Neutrophil (primary cell): Measurements from ENCODE around the gene AAR2.

ENCODE experiments used
- H3K27ac ChIP-seq: fragments of 200-600 bp; sonication (generic); 2 replicates; pipeline ENCODE4 v1.5.1; 2016; ENCODE audit warnings: mild to moderate bottlenecking, moderate library complexity
- H3K27me3 ChIP-seq: fragments of 200-600 bp; sonication (generic); 2 replicates; pipeline ENCODE4 v1.6.0; 2016; ENCODE audit warnings: mild to moderate bottlenecking
- H3K36me3 ChIP-seq: fragments of 200-600 bp; sonication (generic); 2 replicates; pipeline ENCODE4 v1.5.1; 2017
- H3K4me1 ChIP-seq, 2 experiments: fragments of 200-600 bp in 1 of 2; sonication (generic) in 1 of 2; 1 replicate in 1 of 2; 2 replicates in 1 of 2; pipeline versions ENCODE4 v1.5.1 to v1.6.1; 2013 to 2016; ENCODE audit warnings: low read depth in 1 of 2, low read length in 1 of 2, mild to moderate bottlenecking in 1 of 2, moderate library complexity in 1 of 2; ENCODE audit not compliant: control insufficient read depth in 1 of 2, insufficient read depth in 1 of 2
- H3K4me3 ChIP-seq, 2 experiments: fragments of 200-600 bp in 1 of 2; sonication (generic) in 1 of 2; 1 replicate in 1 of 2; 2 replicates in 1 of 2; pipeline ENCODE4 v1.5.1; 2013 to 2016; ENCODE audit warnings: low read depth in 1 of 2, low read length in 1 of 2, mild to moderate bottlenecking in 1 of 2, moderate library complexity in 1 of 2
- H3K9me3 ChIP-seq: fragments of 200-600 bp; sonication (generic); 2 replicates; pipeline ENCODE4 v1.5.1; 2016
- TF ChIP-seq, protein P1 (sequence below): fragments of 200-600 bp; sonication (generic); IDR thresholded peaks from 2 replicates; pipeline ENCODE4 v1.5.1; 2016; ENCODE audit warnings: antibody characterized with exemption

The AAR2 gene

DNA sequence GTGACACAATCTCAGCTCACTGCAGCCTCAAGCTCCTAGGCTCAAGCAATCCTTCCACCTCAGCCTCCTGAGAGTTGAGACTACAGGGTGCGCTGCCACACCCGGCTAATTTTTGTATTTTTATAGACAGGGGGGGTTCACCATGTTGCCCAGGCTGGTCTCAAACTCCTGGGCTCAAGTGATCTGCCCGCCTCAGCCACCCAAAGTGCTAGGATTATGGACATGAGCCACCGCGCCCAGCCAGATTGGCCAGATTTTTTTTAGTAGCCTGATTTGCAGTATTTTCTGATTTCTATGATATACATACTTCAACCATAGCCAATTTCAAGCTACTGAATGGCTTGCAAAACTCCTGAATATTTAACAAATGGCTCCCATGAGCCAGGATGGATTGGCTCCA, 48.5 kb downstream of the AAR2 start:
- H3K4me1 ChIP-seq = no peaks in the 10 kb centered on the region
- H3K9me3 ChIP-seq = no peaks in the 10 kb centered on the region
- H3K4me3 ChIP-seq = no peak overlapping the region
- H3K27me3 ChIP-seq = peaks cover 76% of the 10 kb centered on the region
- H3K36me3 ChIP-seq = no peaks in the 10 kb centered on the region
- TF ChIP-seq, protein P1, sequence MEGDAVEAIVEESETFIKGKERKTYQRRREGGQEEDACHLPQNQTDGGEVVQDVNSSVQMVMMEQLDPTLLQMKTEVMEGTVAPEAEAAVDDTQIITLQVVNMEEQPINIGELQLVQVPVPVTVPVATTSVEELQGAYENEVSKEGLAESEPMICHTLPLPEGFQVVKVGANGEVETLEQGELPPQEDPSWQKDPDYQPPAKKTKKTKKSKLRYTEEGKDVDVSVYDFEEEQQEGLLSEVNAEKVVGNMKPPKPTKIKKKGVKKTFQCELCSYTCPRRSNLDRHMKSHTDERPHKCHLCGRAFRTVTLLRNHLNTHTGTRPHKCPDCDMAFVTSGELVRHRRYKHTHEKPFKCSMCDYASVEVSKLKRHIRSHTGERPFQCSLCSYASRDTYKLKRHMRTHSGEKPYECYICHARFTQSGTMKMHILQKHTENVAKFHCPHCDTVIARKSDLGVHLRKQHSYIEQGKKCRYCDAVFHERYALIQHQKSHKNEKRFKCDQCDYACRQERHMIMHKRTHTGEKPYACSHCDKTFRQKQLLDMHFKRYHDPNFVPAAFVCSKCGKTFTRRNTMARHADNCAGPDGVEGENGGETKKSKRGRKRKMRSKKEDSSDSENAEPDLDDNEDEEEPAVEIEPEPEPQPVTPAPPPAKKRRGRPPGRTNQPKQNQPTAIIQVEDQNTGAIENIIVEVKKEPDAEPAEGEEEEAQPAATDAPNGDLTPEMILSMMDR = no peak
- H3K27ac ChIP-seq = no peak overlapping the region

DNA sequence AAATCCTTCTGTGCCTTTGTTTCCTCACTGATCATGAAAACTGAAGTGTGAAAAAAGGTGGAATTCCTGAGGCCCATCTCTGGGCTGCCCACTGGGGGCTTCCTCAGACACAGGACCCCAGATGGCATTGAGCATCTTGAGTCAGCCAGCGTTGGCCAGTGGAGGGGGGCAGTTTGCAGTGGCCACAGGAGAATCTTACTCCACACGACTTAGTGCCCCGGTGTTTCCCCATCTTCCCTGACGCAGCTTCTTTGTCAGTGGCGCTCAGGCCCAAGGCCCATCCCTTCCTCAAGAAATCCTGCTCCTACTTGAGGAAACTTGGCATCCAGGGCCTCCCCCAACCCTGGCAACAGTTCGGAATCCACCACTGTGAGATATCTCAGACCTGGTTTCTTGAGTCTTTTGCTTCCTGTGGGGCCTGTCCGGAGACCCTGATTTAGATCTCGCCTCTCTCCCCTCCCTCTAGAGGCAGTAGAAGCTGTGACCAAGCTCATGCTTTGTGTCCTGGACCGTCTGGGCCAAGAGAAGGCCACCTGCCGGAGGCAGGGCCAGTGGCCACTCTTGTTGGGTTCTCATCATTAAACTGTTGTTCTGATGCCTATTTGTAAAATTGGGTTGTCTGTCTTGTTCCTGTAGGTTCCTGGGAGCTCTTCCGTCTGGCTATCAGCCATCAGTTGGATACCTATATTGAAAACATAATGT, 49.6 kb downstream of the AAR2 start:
- TF ChIP-seq, protein P1 = no peak
- H3K4me1 ChIP-seq = no peaks in the 10 kb centered on the region
- H3K27me3 ChIP-seq = peaks cover 87% of the 10 kb centered on the region
- no peak overlapping the region for H3K4me3 ChIP-seq
- no peaks in the 10 kb centered on the region for H3K36me3 ChIP-seq
- H3K9me3 ChIP-seq = no peaks in the 10 kb centered on the region
- no peak overlapping the region for H3K27ac ChIP-seq

DNA sequence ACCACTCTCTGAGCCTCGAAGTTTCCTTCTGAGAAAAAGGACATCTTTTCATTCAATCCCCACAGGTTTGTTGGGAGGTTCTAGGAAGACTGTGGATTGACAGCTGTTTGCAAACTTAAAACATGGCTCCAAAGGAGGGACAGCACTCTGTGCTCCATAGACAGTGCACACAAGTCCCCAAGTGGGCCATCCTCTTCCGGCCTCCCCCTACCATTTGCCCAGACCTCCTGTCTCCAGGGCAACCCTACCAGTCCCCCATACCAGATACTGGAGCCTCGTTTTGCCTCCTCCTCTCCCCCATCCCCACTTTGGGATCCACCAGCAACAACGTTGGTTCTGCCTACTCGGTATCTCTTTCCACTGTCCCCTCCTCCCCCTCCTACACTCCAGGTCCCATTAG, 61.4 kb downstream of the AAR2 start:
- TF ChIP-seq, protein P1 = no peak
- H3K36me3 ChIP-seq = no peaks in the 10 kb centered on the region
- no peak overlapping the region for H3K4me3 ChIP-seq
- no peak overlapping the region for H3K27ac ChIP-seq
- H3K27me3 ChIP-seq = peaks cover 100% of the 10 kb centered on the region
- H3K9me3 ChIP-seq = no peaks in the 10 kb centered on the region
- H3K4me1 ChIP-seq = no peaks in the 10 kb centered on the region

DNA sequence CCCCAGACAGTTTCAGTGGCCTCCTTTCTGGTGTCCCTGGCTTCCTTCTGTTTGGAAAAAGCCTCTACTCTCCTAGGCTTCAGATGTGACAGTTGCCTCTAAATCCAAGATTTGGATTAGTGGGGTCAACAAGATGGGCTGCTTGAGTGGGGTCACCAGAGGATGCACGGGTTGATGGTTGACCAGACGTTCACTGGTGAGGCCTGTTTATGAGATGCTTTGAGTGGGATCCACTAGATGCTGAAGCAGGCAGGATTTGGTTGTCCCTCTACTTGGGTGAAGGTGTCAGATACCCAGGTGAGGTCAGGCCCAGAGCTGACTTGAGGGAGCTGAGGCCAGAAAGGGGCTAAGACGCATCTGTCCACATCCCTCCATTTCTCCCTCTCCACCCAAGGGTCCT, 61.8 kb downstream of the AAR2 start:
- Histone ChIP-seq H3K27ac (no peak overlapping the region), H3K4me3 (no peak overlapping the region), H3K36me3 (no peaks in the 10 kb centered on the region), H3K9me3 (no peaks in the 10 kb centered on the region), H3K27me3 (peaks cover 100% of the 10 kb centered on the region), H3K4me1 (no peaks in the 10 kb centered on the region)
- TF ChIP-seq, protein P1 = no peak

- Histone ChIP-seq H3K9me3 (no peaks in the 10 kb centered on the region), H3K27me3 (peaks cover 100% of the 10 kb centered on the region), H3K4me3 (no peak overlapping the region), H3K36me3 (no peaks in the 10 kb centered on the region), H3K27ac (no peak overlapping the region), H3K4me1 (no peaks in the 10 kb centered on the region)
- TF ChIP-seq, protein P1 = no peak
Observed at GRCh38 chr20:36298795-36299339, 62.6 kb downstream of the AAR2 start.
